Astrocyte of the hippocampus (primary cell): ENCODE measurements around the gene GPRC5C.
"Not testable (repeated sequence)": the region's sequence is repeated elsewhere in the genome, so short reads cannot be mapped to it uniquely, and the experiment has no call there.

ENCODE experiments used
- DNase-seq: peaks from one replicate; pipeline ENCODE4 v3.0.0; 2011; ENCODE audit warnings: low read depth, low spot score

The GPRC5C gene

DNA sequence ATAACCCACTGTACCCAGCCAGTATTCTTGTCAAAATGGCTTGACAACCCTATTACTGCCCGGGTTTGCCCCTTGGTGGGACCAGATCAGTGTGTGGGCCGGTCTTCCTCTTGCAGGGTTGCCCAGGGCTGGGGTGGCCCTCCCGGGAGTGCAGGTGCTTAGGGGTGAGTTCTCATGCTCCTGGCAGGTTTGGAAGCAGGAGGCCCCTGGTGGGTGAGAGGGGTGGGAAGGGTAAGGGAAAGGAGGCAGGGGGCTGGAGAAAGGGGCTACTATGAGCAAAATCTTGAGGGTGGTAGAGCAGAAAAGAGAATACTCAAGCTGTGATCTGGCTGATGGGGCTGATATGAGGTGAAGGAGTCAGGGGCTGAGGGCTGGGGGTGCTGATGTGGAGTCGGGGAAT lies 41.0 kb downstream of the GPRC5C start:
- DNase-seq: no peak

DNA sequence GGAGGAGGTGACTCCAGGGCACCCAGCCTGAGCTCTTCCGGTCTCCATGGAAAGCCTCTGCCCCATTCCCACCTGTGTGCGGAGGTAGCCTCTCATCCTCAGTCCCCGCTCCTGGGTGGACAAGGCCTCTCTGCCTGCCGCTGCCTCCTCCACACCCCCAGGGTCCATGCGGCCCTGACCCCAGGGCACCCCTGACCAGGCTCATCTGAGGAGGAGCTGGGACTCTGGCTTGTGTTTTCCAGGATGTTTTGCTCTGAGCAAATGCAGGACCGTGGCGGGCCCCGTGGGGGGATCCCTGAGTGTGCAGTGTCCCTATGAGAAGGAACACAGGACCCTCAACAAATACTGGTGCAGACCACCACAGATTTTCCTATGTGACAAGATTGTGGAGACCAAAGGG lies 41.4 kb downstream of the GPRC5C start:
- no peak for DNase-seq

DNA sequence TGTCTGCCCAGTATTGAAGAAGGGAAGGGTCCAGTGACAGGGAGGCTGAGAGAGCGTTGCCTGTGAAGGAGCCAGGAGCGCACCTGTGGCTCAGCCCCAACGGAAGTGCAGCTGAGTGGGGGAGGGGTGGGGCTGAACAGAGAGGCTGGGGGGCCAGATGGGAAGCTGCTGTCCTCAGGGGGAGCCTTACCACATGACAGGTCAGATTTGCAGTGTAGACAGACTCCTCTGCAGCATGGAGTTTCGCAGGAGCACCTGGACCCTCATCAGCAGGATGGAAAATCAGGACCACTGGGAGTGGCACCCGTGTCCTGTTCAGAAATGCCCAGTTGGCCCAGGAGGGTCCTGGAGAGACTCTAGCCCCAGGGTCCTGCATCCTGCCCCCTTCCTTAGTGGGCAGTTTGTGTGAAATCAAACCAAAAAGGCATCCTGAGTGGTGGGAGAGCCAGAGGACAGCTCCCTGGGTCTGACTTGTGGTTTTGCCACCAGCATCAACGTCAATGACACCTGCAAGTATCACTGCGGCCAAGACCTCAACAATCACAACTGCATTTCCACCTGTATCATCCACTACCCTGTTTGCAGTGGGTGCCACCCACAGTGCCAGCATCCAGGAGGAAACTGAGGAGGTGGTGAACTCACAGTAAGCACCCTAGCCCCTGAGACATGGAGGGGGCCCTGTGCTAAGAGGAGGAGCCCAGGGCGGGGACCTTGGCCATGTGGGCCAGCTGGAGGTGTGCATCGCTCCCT lies 42.3 kb downstream of the GPRC5C start:
- no peak for DNase-seq

DNA sequence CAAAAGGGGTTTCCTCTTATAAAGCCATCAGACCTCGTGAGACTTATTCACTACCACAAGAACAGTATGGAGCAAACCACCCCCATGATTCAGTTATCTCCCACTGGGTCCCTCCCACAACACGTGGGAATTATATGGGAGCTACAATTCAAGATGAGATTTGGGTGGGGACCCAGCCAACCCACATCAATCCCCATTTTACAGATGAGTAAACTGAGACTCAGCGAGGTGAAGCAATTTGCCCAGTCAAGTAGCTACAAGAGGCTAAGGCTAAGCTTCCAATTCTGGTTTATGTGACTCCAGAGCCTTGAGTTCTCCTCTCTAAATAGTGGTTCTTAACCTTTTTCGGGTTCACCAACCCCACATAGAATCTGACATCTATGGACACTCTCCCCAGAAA lies 43.3 kb downstream of the GPRC5C start:
- DNase-seq: no peak

DNA sequence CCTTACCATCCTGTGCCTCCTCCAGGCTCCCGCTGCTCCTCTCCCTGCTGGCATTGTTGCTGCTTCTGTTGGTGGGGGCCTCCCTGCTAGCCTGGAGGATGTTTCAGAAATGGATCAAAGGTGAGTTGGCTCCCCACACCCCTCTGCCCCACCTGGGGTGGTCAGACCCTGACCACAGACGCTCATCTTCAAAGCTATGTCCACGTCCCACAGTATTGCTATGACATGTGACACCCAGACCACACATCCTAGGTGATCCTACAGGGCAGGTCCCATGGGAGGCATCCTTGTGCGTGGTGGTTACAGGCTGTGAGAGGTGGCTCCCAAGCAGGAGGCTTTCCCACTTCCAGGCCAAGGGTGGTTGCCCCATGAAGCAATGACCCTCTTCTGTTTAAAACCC lies 45.5 kb downstream of the GPRC5C start:
- no peak for DNase-seq

DNA sequence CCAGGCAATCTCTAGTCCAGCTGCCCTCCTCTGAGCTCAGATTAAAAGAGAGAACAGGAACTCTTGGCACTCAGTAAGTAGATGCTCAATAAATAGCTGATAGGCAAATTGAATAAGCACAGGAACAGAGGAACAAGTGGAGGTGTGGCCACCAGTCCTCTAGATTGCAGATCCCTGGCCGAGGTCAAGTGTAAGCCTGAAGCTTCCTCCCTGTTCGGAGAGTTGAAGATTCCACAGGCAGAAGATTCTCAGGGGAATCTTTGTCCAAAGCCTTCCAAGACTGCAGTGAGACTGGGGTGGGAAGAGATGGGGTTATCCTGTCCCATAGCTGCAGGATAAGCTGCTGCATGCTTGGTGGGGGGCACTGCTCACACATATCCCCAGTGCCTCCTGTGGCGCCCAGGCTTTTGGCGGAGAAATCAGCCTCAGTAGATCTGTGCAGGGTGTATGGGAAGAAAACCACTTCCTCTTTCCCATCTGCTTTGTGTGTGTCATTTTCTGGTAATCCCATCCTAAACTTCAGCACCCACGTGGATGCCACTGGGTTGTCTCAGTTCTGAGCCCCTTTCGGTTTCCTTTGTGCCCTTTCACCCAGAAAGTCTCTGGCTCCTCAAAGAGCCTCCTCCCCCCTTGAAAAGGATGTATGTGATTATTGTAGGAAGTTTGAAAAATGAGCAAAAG lies 46.7 kb downstream of the GPRC5C start:
- no peak for DNase-seq

DNA sequence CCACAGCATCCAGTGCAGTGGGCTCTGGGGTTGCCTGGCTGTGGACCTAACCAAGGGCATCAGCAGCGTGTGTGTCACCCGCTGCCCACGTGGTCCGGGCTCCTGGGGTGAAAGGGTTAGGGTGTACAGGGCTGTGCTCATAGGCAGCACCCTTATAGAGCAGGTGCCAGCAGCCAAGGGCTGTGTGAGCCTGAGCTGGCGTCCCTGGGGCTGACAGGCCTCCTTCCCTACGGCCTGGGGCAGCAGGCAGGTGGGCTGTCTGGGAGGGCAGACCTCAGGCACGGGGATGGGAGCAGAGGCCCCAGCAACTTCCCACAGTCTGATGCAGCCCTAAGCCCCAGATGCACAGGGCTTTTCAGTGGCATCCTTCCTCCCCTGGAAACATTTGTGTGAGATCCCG lies 48.4 kb downstream of the GPRC5C start:
- DNase-seq: no peak

DNA sequence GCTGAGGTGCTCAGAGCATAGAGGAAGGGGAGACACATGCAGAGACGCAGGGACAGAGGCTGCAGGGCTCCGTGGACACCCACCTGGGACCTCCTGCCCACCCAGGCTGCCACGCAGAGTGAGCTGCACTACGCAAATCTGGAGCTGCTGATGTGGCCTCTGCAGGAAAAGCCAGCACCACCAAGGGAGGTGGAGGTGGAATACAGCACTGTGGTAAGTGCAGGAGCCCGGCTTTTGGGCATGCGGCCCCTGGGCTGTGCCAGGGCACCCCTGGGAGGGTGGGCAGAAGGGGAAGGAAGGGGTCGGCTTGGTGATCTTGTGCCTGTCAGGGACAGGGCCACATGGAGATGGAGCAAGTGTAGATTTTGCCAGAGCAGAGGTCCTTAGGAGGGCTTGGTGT lies 49.7 kb downstream of the GPRC5C start:
- no peak for DNase-seq

DNA sequence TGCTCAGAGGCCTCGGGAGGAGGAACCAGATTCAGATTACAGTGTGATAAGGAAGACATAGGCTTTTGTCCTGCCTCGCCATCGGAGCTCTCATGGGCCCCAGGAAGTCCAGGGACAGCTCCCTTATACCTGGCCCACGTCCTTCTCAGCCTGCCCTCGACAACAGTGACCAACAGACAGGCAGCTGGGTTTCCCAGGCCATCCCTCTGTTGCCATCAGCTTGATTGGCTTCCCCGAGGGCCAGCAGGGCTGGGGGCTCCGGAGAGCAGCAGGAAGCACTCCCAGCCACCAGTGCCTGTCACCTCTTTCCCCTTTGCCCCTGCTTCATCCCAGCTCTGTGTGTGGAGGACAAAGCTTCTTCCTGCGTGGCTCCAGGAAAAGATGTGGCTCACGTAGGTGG lies 52.2 kb downstream of the GPRC5C start:
- DNase-seq: no peak

DNA sequence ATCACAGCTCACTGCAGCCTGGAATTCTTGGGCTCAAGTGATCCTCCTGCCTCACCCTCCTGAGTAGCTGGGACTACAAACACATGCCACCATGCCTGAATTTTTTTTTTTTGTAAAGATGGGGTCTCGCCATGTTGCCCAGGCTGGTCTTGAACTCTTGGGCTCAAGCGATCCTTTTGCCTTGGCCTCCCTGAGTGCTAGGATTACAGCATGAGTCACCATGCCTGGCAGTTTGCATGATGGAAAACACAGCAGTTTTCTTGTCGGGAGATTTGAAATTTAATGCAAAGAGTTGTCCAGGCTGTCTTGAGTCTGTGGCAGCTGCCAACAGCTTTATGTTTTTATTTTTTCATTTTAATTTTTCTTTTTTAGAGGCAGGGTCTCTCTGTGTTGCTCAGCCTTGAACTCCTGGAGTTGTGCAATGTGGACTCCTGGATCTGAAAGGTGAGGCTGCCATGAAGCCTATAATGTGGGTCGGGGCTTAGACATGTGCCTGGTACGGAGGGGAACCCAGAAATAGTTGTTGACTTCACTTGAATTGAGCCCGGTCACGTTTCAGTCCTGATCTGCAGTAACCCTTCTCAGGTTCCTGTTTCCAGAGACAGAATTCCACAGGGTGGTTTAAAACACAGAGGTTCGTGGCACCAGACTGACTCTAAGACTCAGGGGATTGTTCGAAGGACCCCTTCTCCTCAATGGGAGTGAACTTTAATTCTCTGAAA lies 53.3 kb downstream of the GPRC5C start:
- DNase-seq: no peak

DNA sequence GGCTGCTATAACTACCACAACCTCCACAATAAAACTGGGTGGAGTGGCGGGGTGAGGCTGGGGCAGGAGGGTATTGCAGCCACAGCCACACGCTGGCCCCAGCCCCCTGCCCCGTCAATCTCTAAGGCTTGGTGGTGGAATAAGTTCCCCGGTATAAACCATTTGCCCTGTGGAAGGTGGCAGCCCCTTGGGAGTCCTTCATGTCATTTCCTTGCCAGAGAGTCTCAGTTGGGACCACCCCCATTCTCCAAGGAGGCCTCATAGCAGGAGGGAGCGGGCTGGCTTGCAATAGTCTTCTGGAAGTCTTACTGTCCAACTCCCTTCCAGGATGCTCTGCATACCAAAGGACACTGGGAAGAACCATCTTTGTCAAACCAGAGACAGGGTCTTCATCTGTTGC lies 54.0 kb downstream of the GPRC5C start:
- no peak for DNase-seq

DNA sequence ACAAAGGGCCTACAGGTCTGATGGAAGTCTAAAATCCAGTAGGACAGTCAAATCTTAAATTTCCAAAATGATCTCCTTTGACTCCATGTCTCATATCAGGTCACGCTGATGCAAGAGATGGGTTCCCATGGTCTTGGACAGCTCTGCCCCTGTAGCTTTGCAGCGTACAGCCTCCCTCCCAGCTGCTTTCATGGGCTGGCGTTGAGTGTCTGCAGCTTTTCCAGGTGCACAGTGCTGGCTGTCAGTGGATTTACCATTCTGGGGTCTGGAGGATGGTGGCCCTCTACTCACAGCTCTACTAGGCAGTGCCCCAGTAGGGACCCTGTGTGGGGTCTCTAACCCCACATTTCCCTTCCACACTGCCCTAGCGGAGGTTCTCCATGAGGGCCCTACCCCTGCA lies 56.4 kb downstream of the GPRC5C start:
- not testable (repeated sequence) for DNase-seq

DNA sequence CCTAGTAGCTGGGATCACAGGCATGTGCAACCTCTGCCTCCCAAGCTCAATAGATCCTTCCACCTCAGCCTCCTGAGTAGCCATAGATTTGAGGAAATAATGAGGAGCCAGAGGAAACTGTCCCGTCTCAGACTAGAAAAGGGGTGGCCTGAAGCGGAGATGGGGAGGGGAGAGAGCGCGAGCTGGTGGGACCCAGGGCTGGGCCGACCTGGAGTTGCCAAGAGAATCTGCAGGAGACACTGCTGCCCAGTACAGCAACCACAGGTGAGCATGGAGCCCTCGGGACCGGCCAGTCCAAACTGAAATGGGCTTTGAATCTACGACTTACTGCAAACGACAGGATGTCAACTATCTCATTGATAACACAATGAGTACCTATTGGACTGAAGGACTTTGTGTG lies 58.8 kb downstream of the GPRC5C start:
- no peak for DNase-seq

DNA sequence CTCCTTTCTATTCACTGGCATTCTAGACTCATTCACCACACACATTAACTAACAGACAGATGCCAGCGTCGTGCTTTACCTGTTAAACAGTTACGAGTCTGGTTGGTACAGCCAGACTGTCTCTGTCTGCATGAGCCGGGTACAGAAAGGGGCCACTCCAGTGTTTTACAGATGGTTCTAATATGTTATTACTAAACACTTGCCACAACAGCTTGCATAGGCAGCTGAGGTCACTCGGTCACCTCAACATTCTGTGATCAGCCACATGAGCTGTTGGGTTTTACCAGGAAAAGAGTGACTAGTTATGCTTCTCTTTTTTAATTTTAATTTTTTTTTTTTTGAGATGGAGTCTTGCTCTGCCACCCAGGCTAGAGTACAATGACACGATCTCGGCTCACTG lies 59.7 kb downstream of the GPRC5C start:
- DNase-seq: no peak

DNA sequence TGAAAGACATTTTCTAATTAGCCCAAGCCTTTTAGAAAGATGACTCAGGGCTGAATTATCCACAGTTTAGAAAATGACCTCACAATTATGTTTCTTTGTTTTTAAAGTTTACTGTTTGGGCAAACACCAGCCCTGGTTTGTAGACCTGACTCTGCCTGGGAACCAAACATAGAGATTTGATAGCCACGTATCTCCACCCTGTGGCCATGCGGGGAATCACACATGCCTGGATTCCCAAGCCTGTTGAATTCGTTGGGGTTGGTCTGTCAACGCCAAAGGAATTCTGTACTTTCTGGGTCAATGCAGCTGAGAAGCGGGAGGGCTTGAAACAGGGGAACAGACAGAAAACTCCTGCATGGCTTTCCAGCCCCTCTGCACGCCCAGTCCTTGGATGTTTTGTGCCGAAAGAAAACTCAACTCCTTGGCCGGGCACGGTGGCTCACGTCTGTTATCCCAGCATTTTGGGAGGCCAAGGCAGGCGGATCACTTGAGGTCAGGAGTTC lies 61.5 kb downstream of the GPRC5C start:
- peak; percentile 77 for DNase-seq
